ENCODE measurements around the gene GRK7. TPM values are rescaled to one million over a fixed set of nuclear protein-coding genes. Genes with fewer than 3 reads are reported as not detected.

The GRK7 gene, protein sequence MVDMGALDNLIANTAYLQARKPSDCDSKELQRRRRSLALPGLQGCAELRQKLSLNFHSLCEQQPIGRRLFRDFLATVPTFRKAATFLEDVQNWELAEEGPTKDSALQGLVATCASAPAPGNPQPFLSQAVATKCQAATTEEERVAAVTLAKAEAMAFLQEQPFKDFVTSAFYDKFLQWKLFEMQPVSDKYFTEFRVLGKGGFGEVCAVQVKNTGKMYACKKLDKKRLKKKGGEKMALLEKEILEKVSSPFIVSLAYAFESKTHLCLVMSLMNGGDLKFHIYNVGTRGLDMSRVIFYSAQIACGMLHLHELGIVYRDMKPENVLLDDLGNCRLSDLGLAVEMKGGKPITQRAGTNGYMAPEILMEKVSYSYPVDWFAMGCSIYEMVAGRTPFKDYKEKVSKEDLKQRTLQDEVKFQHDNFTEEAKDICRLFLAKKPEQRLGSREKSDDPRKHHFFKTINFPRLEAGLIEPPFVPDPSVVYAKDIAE (N-terminal part only)
- total RNA-seq = not detected

DNA sequence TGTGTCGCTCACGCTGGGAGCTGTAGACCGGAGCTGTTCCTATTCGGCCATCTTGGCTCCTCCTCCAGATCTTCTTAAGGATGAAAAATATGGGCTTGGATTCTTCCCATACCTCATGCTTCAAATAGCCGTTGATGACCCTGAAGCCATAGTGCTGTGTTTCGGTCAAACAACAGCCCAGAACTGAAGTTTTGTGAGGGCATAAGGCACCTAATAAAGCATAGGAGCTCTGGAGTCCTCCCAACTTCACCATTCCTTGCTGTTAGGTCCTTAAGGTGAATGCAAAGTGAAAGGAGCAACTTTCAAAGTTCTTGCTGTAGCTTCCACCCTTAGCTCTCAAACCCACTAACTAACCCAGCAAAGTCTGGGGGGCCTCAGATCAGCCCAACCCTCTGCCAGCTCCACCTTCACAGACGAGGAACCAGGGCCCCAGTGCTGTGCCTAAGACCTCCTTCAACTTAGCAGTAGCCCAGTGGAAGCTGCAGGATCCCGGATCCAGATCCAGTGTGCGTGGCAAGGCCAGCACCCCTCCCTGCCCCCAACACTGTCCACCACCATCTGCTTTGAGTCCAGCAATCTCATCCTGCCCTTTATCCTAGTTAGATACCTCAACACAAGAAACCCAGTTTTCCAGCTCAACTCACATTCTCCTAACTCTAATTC lies at the start of gene GRK7:
GRK7 (plus strand) TSS at position 321 of the 663 bp plus-strand sequence. CDS start 14,877 bp downstream, outside the sequence.
- no peak within 1 kb of the TSS for H3K27ac ChIP-seq
- no peaks in the 10 kb centered on the region for H3K9me3 ChIP-seq
- no peak within 1 kb of the TSS for H3K4me3 ChIP-seq
- no peak for DNase-seq
- TF ChIP-seq, protein P1, sequence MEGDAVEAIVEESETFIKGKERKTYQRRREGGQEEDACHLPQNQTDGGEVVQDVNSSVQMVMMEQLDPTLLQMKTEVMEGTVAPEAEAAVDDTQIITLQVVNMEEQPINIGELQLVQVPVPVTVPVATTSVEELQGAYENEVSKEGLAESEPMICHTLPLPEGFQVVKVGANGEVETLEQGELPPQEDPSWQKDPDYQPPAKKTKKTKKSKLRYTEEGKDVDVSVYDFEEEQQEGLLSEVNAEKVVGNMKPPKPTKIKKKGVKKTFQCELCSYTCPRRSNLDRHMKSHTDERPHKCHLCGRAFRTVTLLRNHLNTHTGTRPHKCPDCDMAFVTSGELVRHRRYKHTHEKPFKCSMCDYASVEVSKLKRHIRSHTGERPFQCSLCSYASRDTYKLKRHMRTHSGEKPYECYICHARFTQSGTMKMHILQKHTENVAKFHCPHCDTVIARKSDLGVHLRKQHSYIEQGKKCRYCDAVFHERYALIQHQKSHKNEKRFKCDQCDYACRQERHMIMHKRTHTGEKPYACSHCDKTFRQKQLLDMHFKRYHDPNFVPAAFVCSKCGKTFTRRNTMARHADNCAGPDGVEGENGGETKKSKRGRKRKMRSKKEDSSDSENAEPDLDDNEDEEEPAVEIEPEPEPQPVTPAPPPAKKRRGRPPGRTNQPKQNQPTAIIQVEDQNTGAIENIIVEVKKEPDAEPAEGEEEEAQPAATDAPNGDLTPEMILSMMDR (IDR thresholded peaks at IDR 0.05) = no peak
- TF ChIP-seq POLR2A (IDR thresholded peaks at IDR 0.05) = no peak
- H3K36me3 ChIP-seq = no peaks in the 10 kb centered on the region
- H3K27me3 ChIP-seq = no peaks in the 10 kb centered on the region
- H3K4me1 ChIP-seq = no peaks in the 10 kb centered on the region

DNA sequence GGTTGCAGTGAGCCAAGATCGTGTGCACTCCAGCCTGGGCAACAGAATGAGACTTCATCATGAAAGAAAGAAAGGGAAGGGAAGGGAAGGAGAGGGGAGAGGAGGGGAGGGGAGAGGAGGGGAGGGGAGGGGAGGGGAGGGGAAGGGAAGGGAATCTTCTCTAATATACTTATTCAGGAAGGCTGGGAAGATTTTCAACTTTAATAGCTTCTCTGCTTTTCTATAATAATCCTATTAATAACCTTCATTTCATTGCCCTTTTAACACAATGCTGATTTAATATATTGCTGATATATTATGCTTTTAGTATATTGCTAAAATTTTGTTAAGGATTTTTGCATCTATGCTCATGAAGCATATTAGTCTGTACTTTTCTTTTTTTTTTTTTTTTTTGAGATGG lies 48.5 kb upstream of the GRK7 start:
- no peaks in the 10 kb centered on the region for H3K27me3 ChIP-seq

DNA sequence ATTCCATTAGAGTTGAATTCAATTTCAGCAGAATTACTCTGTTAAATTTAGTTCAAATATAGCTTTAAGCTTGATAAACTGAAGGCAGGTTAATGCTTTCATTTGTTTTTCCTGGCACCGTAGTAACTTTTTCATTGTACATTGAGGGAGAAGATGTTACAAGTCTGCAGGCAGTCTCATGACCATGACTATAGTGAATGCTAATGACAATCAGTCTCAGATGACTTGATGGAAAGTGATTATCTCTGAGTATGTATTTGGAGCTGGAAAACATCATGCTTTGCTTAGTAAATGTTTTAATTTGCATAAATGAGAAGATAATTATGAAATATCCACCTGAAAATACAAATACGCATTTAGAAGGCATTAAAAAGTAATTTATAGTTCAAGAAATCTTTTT lies 41.1 kb upstream of the GRK7 start:
- H3K4me1 ChIP-seq = no peaks in the 10 kb centered on the region
- no peak overlapping the region for H3K27ac ChIP-seq
- no peak overlapping the region for H3K4me3 ChIP-seq
- no peaks in the 10 kb centered on the region for H3K36me3 ChIP-seq
- TF ChIP-seq, protein P1 (IDR thresholded peaks at IDR 0.05) = no peak
- H3K9me3 ChIP-seq = no peaks in the 10 kb centered on the region
- no peaks in the 10 kb centered on the region for H3K27me3 ChIP-seq
- no peak for DNase-seq

More for the DNA sequence above, 48.5 kb upstream of the GRK7 start:
- TF ChIP-seq POLR2A (IDR thresholded peaks at IDR 0.05) = no peak
- TF ChIP-seq, protein P1 (IDR thresholded peaks at IDR 0.05) = no peak
- Histone ChIP-seq H3K4me1 (no peaks in the 10 kb centered on the region), H3K4me3 (no peak overlapping the region), H3K27ac (no peak overlapping the region), H3K9me3 (no peaks in the 10 kb centered on the region), H3K36me3 (no peaks in the 10 kb centered on the region)
- no peak for DNase-seq

DNA sequence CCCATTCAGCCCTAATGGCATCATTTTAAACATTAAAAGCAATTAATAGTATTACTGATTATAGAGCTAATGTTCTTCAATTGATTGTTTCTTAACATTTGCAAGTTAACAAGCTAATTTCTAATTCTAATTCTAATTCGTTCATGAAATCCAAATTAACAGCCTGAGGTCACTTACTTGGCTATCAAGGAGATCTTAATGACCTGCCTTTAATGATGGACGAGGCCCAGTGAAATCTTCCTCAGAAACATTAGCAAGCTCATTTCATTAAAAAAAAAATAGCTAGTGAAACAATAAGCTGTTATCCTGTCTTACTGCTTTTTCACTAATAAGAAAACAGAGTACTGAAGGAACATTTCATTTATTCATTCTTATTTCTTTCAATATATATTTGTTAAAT lies 40.6 kb upstream of the GRK7 start:
- Histone ChIP-seq H3K27me3 (no peaks in the 10 kb centered on the region), H3K27ac (no peak overlapping the region)
- no peak for TF ChIP-seq POLR2A (IDR thresholded peaks at IDR 0.05)
- TF ChIP-seq, protein P1 (IDR thresholded peaks at IDR 0.05) = no peak

DNA sequence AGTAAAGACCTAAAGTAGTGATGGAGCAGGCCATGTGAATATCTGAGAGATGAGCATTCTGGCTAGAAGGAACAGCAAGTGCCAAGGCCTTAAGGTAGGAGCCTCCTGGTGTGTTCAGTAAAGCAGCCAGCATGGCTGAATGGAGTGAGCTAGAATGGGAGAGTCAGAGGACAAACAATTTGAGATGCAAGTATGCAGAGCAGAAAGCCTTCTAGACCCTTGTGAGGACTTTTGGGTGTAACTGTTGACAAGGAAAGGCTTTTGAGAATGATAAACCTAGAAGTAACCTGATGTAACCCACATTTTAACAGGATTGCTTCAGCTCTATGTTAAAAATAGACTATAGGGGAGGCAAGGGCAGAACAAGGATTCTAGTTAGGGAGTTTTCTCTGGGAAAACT lies 40.0 kb upstream of the GRK7 start:
- H3K4me1 ChIP-seq = no peaks in the 10 kb centered on the region
- H3K27ac ChIP-seq = no peak overlapping the region
- DNase-seq = no peak
- H3K36me3 ChIP-seq = no peaks in the 10 kb centered on the region
- no peak overlapping the region for H3K4me3 ChIP-seq
- no peaks in the 10 kb centered on the region for H3K9me3 ChIP-seq
- H3K27me3 ChIP-seq = no peaks in the 10 kb centered on the region
- TF ChIP-seq, protein P1 (IDR thresholded peaks at IDR 0.05) = no peak

More for the DNA sequence above, 40.6 kb upstream of the GRK7 start:
- Histone ChIP-seq H3K4me1 (no peaks in the 10 kb centered on the region), H3K36me3 (no peaks in the 10 kb centered on the region), H3K4me3 (no peak overlapping the region), H3K9me3 (no peaks in the 10 kb centered on the region)
- no peak for DNase-seq

Data from Peyer's patch (tissue), 4 donors.